ENCODE data around the gene FPR2. TPM values are rescaled to one million over a fixed set of nuclear protein-coding genes. Genes with fewer than 3 reads are reported as not detected.
"Not testable (repeated sequence)": the region's sequence is repeated elsewhere in the genome, so short reads cannot be mapped to it uniquely, and the experiment has no call there.

The FPR2 gene
- total and polyA plus RNA-seq, 5 donors from 2014 or later, result not detected

- H3K9me3 ChIP-seq (ENCODE audit: control insufficient read depth in 2 of 2, low read length in 2 of 2), result peaks cover 4 to 7% of the 10 kb centered on the region in 2 experiments
- peaks cover 0 to 33% (median 3%) of the 10 kb centered on the region in 7 donors for H3K9me3 Mint-ChIP-seq
These were observed 42.5 kb downstream of the FPR2 start for GRCh38 chr19:51803519-51803918.

GRCh38 chr19:51803967-51804366 lies 43.0 kb downstream of the FPR2 start:
- Mint-ChIP-seq H3K27ac (peak overlapping the region in 1 of 3 donors; percentile 27), H3K36me3 (no peaks in the 10 kb centered on the region), H3K4me1 (no peaks in the 10 kb centered on the region), H3K9me3 (peaks cover 0 to 33% (median 3%) of the 10 kb centered on the region in 7 donors), H3K27me3 (no peaks in the 10 kb centered on the region), H3K4me3 (no peak overlapping the region)
- no peak for ATAC-seq (ENCODE audit: low read depth in 2 of 2)
- Histone ChIP-seq H3K27ac (ENCODE audit: insufficient read depth, low read length, poor library complexity, severe bottlenecking) (no peak overlapping the region), H3K4me1 (ENCODE audit: control insufficient read depth, insufficient read depth, low read length, poor library complexity, severe bottlenecking) (no peaks in the 10 kb centered on the region), H3K36me3 (ENCODE audit: control insufficient read depth, insufficient read depth, low read length) (no peaks in the 10 kb centered on the region), H3K27me3 (ENCODE audit: control insufficient read depth, insufficient read depth, low read length) (no peaks in the 10 kb centered on the region), H3K4me3 (ENCODE audit: low read depth, low read length) (no peak overlapping the region), H3K9me3 (ENCODE audit: control insufficient read depth in 2 of 2, low read length in 2 of 2) (peaks cover 4 to 7% of the 10 kb centered on the region in 2 experiments)
- no peak for DNase-seq

More at GRCh38 chr19:51803519-51803918, 42.5 kb downstream of the FPR2 start:
- Histone ChIP-seq H3K36me3 (ENCODE audit: control insufficient read depth, insufficient read depth, low read length) (no peaks in the 10 kb centered on the region), H3K27me3 (ENCODE audit: control insufficient read depth, insufficient read depth, low read length) (no peaks in the 10 kb centered on the region), H3K27ac (ENCODE audit: insufficient read depth, low read length, poor library complexity, severe bottlenecking) (no peak overlapping the region), H3K4me1 (ENCODE audit: control insufficient read depth, insufficient read depth, low read length, poor library complexity, severe bottlenecking) (no peaks in the 10 kb centered on the region), H3K4me3 (ENCODE audit: low read depth, low read length) (no peak overlapping the region)
- ATAC-seq (ENCODE audit: low read depth in 2 of 2), result no peak
- Mint-ChIP-seq H3K27me3 (no peaks in the 10 kb centered on the region), H3K27ac (peak overlapping the region in 1 of 3 donors; percentile 27), H3K4me3 (no peak overlapping the region), H3K36me3 (no peaks in the 10 kb centered on the region), H3K4me1 (no peaks in the 10 kb centered on the region)
- no peak for DNase-seq

GRCh38 chr19:51804789-51805188 lies 43.8 kb downstream of the FPR2 start:
- ATAC-seq (ENCODE audit: low read depth in 2 of 2); H3K4me1 Mint-ChIP-seq; H3K36me3 ChIP-seq (ENCODE audit: control insufficient read depth, insufficient read depth, low read length); H3K4me3 ChIP-seq (ENCODE audit: low read depth, low read length); H3K9me3 ChIP-seq (ENCODE audit: control insufficient read depth in 2 of 2, low read length in 2 of 2); H3K4me3 Mint-ChIP-seq; DNase-seq; H3K27me3 ChIP-seq (ENCODE audit: control insufficient read depth, insufficient read depth, low read length); H3K36me3 Mint-ChIP-seq; H3K27ac ChIP-seq (ENCODE audit: insufficient read depth, low read length, poor library complexity, severe bottlenecking); H3K4me1 ChIP-seq (ENCODE audit: control insufficient read depth, insufficient read depth, low read length, poor library complexity, severe bottlenecking); H3K27me3 Mint-ChIP-seq: not testable (repeated sequence)
- Mint-ChIP-seq H3K27ac (peak overlapping the region in 1 of 3 donors; percentile 53), H3K9me3 (peaks cover 0 to 33% (median 3%) of the 10 kb centered on the region in 7 donors)

- H3K9me3 Mint-ChIP-seq, result peaks cover 0 to 29% (median 4%) of the 10 kb centered on the region in 7 donors
- H3K4me1 Mint-ChIP-seq; H3K9me3 ChIP-seq (ENCODE audit: control insufficient read depth in 2 of 2, low read length in 2 of 2); H3K4me3 Mint-ChIP-seq; H3K27ac Mint-ChIP-seq; H3K4me1 ChIP-seq (ENCODE audit: control insufficient read depth, insufficient read depth, low read length, poor library complexity, severe bottlenecking); H3K36me3 Mint-ChIP-seq; H3K27me3 Mint-ChIP-seq; H3K4me3 ChIP-seq (ENCODE audit: low read depth, low read length); DNase-seq; H3K27ac ChIP-seq (ENCODE audit: insufficient read depth, low read length, poor library complexity, severe bottlenecking); ATAC-seq (ENCODE audit: low read depth in 2 of 2); H3K27me3 ChIP-seq (ENCODE audit: control insufficient read depth, insufficient read depth, low read length); H3K36me3 ChIP-seq (ENCODE audit: control insufficient read depth, insufficient read depth, low read length): not testable (repeated sequence)
These were observed 44.4 kb downstream of the FPR2 start for GRCh38 chr19:51805396-51805795.

GRCh38 chr19:51806571-51806970 lies 45.6 kb downstream of the FPR2 start:
- not testable (repeated sequence) for H3K27ac Mint-ChIP-seq; H3K36me3 ChIP-seq (ENCODE audit: control insufficient read depth, insufficient read depth, low read length); H3K27me3 Mint-ChIP-seq; H3K27ac ChIP-seq (ENCODE audit: insufficient read depth, low read length, poor library complexity, severe bottlenecking); DNase-seq; H3K27me3 ChIP-seq (ENCODE audit: control insufficient read depth, insufficient read depth, low read length); ATAC-seq (ENCODE audit: low read depth in 2 of 2); H3K4me1 ChIP-seq (ENCODE audit: control insufficient read depth, insufficient read depth, low read length, poor library complexity, severe bottlenecking); H3K4me3 Mint-ChIP-seq; H3K4me3 ChIP-seq (ENCODE audit: low read depth, low read length); H3K4me1 Mint-ChIP-seq; H3K36me3 Mint-ChIP-seq
- peaks cover 0 to 38% (median 5%) of the 10 kb centered on the region in 7 donors for H3K9me3 Mint-ChIP-seq
- peaks cover 4 to 11% of the 10 kb centered on the region in 2 experiments for H3K9me3 ChIP-seq (ENCODE audit: control insufficient read depth in 2 of 2, low read length in 2 of 2)

- Histone ChIP-seq H3K4me3 (ENCODE audit: low read depth, low read length) (no peak overlapping the region), H3K27me3 (ENCODE audit: control insufficient read depth, insufficient read depth, low read length) (no peaks in the 10 kb centered on the region), H3K36me3 (ENCODE audit: control insufficient read depth, insufficient read depth, low read length) (no peaks in the 10 kb centered on the region), H3K9me3 (ENCODE audit: control insufficient read depth in 2 of 2, low read length in 2 of 2) (peaks cover 4 to 15% of the 10 kb centered on the region in 2 experiments), H3K27ac (ENCODE audit: insufficient read depth, low read length, poor library complexity, severe bottlenecking) (no peak overlapping the region), H3K4me1 (ENCODE audit: control insufficient read depth, insufficient read depth, low read length, poor library complexity, severe bottlenecking) (no peaks in the 10 kb centered on the region)
- Mint-ChIP-seq H3K4me1 (no peaks in the 10 kb centered on the region), H3K27me3 (no peaks in the 10 kb centered on the region), H3K36me3 (no peaks in the 10 kb centered on the region), H3K4me3 (no peak overlapping the region), H3K9me3 (peaks cover 0 to 36% (median 6%) of the 10 kb centered on the region in 7 donors), H3K27ac (no peak overlapping the region)
- ATAC-seq (ENCODE audit: low read depth in 2 of 2) (no peak), DNase-seq (no peak)
These were observed 46.2 kb downstream of the FPR2 start for GRCh38 chr19:51807111-51807701.

GRCh38 chr19:51807925-51808324 lies 46.9 kb downstream of the FPR2 start:
- Mint-ChIP-seq H3K4me1 (no peaks in the 10 kb centered on the region), H3K4me3 (no peak overlapping the region), H3K27ac (no peak overlapping the region), H3K9me3 (peaks cover 0 to 35% (median 10%) of the 10 kb centered on the region in 7 donors), H3K36me3 (no peaks in the 10 kb centered on the region), H3K27me3 (no peaks in the 10 kb centered on the region)
- Histone ChIP-seq H3K9me3 (ENCODE audit: control insufficient read depth in 2 of 2, low read length in 2 of 2) (peaks cover 4 to 20% of the 10 kb centered on the region in 2 experiments), H3K27ac (ENCODE audit: insufficient read depth, low read length, poor library complexity, severe bottlenecking) (no peak overlapping the region), H3K36me3 (ENCODE audit: control insufficient read depth, insufficient read depth, low read length) (no peaks in the 10 kb centered on the region), H3K4me3 (ENCODE audit: low read depth, low read length) (no peak overlapping the region), H3K27me3 (ENCODE audit: control insufficient read depth, insufficient read depth, low read length) (no peaks in the 10 kb centered on the region), H3K4me1 (ENCODE audit: control insufficient read depth, insufficient read depth, low read length, poor library complexity, severe bottlenecking) (no peaks in the 10 kb centered on the region)
- no peak for ATAC-seq (ENCODE audit: low read depth in 2 of 2)
- no peak for DNase-seq

- Mint-ChIP-seq H3K27ac (no peak overlapping the region), H3K9me3 (peaks cover 0 to 35% (median 10%) of the 10 kb centered on the region in 7 donors), H3K4me3 (no peak overlapping the region), H3K36me3 (no peaks in the 10 kb centered on the region), H3K4me1 (no peaks in the 10 kb centered on the region), H3K27me3 (no peaks in the 10 kb centered on the region)
- DNase-seq, result no peak
- H3K27me3 ChIP-seq (ENCODE audit: control insufficient read depth, insufficient read depth, low read length), result no peaks in the 10 kb centered on the region
- no peaks in the 10 kb centered on the region for H3K36me3 ChIP-seq (ENCODE audit: control insufficient read depth, insufficient read depth, low read length)
- H3K4me3 ChIP-seq (ENCODE audit: low read depth, low read length), result no peak overlapping the region
- no peak for ATAC-seq (ENCODE audit: low read depth in 2 of 2)
- H3K4me1 ChIP-seq (ENCODE audit: control insufficient read depth, insufficient read depth, low read length, poor library complexity, severe bottlenecking), result no peaks in the 10 kb centered on the region
- no peak overlapping the region for H3K27ac ChIP-seq (ENCODE audit: insufficient read depth, low read length, poor library complexity, severe bottlenecking)
- H3K9me3 ChIP-seq (ENCODE audit: control insufficient read depth in 2 of 2, low read length in 2 of 2), result peaks cover 0 to 23% of the 10 kb centered on the region in 2 experiments
These were observed 47.5 kb downstream of the FPR2 start for GRCh38 chr19:51808333-51808986.

Measured in CD4-positive, CD25-positive, alpha-beta regulatory T cell (primary cell).